ENCODE results near the gene FGF1. TPM values are rescaled to one million over a fixed set of nuclear protein-coding genes. Genes with fewer than 3 reads are reported as not detected.

FGF1 gene
- total RNA-seq, 2 donors from 2014 or later: 0.77 TPM; not detected in 1

DNA sequence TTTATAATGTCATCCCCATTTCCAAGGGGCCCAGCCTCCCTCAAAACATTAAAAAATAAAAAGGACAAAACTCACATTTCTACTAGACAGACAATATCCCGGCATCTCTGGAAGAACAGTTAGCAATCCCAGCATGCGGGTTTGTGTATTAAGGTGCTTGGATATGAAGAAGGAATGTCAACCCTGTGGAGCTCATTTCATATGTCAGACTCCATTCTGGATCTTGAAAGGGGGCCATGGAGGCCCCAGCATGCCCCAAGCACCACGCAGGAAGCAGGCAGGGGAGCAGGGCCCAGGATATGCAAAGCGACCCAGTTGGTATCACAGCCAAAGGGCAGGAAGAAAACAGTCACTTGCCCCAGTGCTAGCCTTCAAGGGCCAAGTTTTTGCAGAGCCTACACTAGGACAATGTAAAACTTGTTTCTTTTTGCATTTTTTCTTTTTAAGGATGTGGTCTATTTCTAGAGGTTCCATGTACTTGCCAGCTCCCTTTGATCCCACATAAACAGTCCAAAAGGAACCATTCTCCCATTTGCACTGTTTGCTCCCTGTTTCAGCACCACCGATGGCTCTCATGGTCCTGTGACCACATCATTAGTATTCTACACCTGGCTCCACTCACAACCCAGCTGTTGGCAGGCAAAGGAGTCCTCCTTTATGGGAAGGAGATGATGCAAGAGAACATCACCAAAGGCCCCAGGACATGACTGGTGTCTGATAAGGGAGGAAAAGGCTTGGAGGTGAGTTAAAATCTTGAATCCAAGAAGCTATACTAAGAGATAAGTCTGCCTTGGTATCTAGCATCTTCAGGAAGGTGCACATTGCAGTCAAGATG lies 58.3 kb downstream of the FGF1 start:
- Histone ChIP-seq H3K9me3 (ENCODE audit: control insufficient read depth, low read length) (no peaks in the 10 kb centered on the region), H3K27me3 (ENCODE audit: control insufficient read depth, insufficient read depth, low read length, poor library complexity, severe bottlenecking) (no peaks in the 10 kb centered on the region), H3K36me3 (ENCODE audit: control insufficient read depth, insufficient read depth, low read length) (no peaks in the 10 kb centered on the region), H3K4me1 (ENCODE audit: control insufficient read depth, insufficient read depth, low read length) (peaks cover 4% of the 10 kb centered on the region), H3K9ac (ENCODE audit: extremely low read depth, low read length, poor library complexity, severe bottlenecking) (no peak overlapping the region), H3K4me3 (ENCODE audit: low read length) (no peak overlapping the region), H3K27ac (ENCODE audit: low read depth, low read length) (no peak overlapping the region)
- WGBS, 2 experiments (ENCODE audit: insufficient coverage in 1 of 2, insufficient read length in 1 of 2): 86 to 93% methylated on average over 2 to 5 of the region's 5 CpGs
- peaks cover 13% of the 10 kb centered on the region for H3K4me1 Mint-ChIP-seq
- no peaks in the 10 kb centered on the region for H3K9me3 Mint-ChIP-seq
- no peak overlapping the region for H3K27ac Mint-ChIP-seq
- H3K4me3 Mint-ChIP-seq: no peak overlapping the region
- no peak for DNase-seq
- TF ChIP-seq, protein P1, sequence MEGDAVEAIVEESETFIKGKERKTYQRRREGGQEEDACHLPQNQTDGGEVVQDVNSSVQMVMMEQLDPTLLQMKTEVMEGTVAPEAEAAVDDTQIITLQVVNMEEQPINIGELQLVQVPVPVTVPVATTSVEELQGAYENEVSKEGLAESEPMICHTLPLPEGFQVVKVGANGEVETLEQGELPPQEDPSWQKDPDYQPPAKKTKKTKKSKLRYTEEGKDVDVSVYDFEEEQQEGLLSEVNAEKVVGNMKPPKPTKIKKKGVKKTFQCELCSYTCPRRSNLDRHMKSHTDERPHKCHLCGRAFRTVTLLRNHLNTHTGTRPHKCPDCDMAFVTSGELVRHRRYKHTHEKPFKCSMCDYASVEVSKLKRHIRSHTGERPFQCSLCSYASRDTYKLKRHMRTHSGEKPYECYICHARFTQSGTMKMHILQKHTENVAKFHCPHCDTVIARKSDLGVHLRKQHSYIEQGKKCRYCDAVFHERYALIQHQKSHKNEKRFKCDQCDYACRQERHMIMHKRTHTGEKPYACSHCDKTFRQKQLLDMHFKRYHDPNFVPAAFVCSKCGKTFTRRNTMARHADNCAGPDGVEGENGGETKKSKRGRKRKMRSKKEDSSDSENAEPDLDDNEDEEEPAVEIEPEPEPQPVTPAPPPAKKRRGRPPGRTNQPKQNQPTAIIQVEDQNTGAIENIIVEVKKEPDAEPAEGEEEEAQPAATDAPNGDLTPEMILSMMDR (conservative IDR thresholded peaks at IDR 0.05): no peak
- no peaks in the 10 kb centered on the region for H3K27me3 Mint-ChIP-seq (ENCODE audit: insufficient read depth)
- H3K36me3 Mint-ChIP-seq (ENCODE audit: low read depth): no peaks in the 10 kb centered on the region

DNA sequence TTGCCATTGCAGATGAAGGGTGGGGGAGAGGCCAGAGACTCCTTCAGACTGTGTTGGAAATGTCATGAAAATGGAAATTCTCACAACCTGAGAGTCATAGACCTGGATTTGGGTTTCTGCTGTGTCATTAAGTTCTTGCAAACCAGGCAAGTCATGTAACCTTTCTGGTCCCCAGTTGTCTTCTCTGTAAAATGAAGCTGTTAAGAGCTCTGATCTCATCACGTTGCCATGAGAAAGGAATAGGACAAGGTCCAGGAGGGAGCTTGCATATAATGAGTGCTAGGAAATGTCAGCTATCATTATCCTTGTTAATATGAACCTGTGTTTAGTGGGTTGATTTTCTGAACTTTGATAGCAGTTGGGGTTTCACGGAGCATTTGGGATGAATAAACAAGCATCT lies 59.1 kb downstream of the FGF1 start:
- Histone ChIP-seq H3K9me3 (ENCODE audit: control insufficient read depth, low read length) (no peaks in the 10 kb centered on the region), H3K36me3 (ENCODE audit: control insufficient read depth, insufficient read depth, low read length) (no peaks in the 10 kb centered on the region), H3K27me3 (ENCODE audit: control insufficient read depth, insufficient read depth, low read length, poor library complexity, severe bottlenecking) (no peaks in the 10 kb centered on the region), H3K4me1 (ENCODE audit: control insufficient read depth, insufficient read depth, low read length) (peaks cover 12% of the 10 kb centered on the region), H3K27ac (ENCODE audit: low read depth, low read length) (no peak overlapping the region), H3K9ac (ENCODE audit: extremely low read depth, low read length, poor library complexity, severe bottlenecking) (no peak overlapping the region), H3K4me3 (ENCODE audit: low read length) (no peak overlapping the region)
- Mint-ChIP-seq H3K36me3 (ENCODE audit: low read depth) (no peaks in the 10 kb centered on the region), H3K27me3 (ENCODE audit: insufficient read depth) (no peaks in the 10 kb centered on the region), H3K4me3 (no peak overlapping the region), H3K27ac (no peak overlapping the region), H3K9me3 (no peaks in the 10 kb centered on the region), H3K4me1 (peaks cover 20% of the 10 kb centered on the region)
- 93 to 100% methylated on average over 2 of the region's 2 CpGs for WGBS, 2 experiments (ENCODE audit: insufficient coverage in 1 of 2, insufficient read length in 1 of 2)
- no peak for DNase-seq
- TF ChIP-seq, protein P1 (conservative IDR thresholded peaks at IDR 0.05): no peak

DNA sequence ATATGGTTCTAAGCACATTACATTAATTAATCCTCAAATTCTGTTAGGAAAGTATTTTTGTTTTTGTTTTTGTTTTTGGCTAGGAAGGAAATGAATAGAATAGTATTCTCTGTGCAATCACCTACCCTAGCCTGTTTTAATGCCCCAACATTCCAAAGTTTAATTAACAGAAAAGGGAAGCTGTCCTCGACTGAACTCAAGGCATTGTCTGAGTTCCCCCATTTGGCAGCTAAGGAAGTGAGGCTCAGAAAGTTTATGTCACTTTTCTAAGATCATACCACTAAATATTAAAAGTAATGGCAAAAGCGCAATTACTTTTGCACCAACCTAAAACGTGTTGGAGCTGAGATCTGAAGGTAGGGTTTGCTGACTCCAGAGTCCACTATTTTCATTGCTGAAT lies 59.8 kb downstream of the FGF1 start:
- TF ChIP-seq, protein P1 (conservative IDR thresholded peaks at IDR 0.05): no peak
- Histone ChIP-seq H3K9ac (ENCODE audit: extremely low read depth, low read length, poor library complexity, severe bottlenecking) (no peak overlapping the region), H3K27me3 (ENCODE audit: control insufficient read depth, insufficient read depth, low read length, poor library complexity, severe bottlenecking) (no peaks in the 10 kb centered on the region), H3K4me3 (ENCODE audit: low read length) (no peak overlapping the region), H3K9me3 (ENCODE audit: control insufficient read depth, low read length) (no peaks in the 10 kb centered on the region), H3K36me3 (ENCODE audit: control insufficient read depth, insufficient read depth, low read length) (no peaks in the 10 kb centered on the region), H3K4me1 (ENCODE audit: control insufficient read depth, insufficient read depth, low read length) (peaks cover 12% of the 10 kb centered on the region), H3K27ac (ENCODE audit: low read depth, low read length) (no peak overlapping the region)
- 85 to 86% methylated on average over 2 to 3 of the region's 3 CpGs for WGBS, 2 experiments (ENCODE audit: insufficient coverage in 1 of 2, insufficient read length in 1 of 2)
- Mint-ChIP-seq H3K9me3 (no peaks in the 10 kb centered on the region), H3K36me3 (ENCODE audit: low read depth) (no peaks in the 10 kb centered on the region), H3K4me1 (peaks cover 27% of the 10 kb centered on the region), H3K27ac (no peak overlapping the region), H3K4me3 (no peak overlapping the region), H3K27me3 (ENCODE audit: insufficient read depth) (no peaks in the 10 kb centered on the region)
- no peak for DNase-seq
